Subcutaneous abdominal adipose tissue (tissue), 5 donors: ENCODE results near the gene SMYD5.

Source experiments
- H3K27ac ChIP-seq: one replicate; pipeline ENCODE4 v1.7.0; 2013; ENCODE audit warnings: low read depth, mild to moderate bottlenecking, inconsistent platforms, low read length, moderate library complexity
- H3K27me3 ChIP-seq, 5 donors: one replicate each; pipeline ENCODE4 v1.7.0; 2013; ENCODE audit warnings: low read length in 5 of 5, inconsistent platforms in 1 of 5; ENCODE audit not compliant: control insufficient read depth in 5 of 5, insufficient read depth in 4 of 5
- H3K36me3 ChIP-seq, 5 donors: one replicate each; pipeline ENCODE4 v1.7.0; 2013; ENCODE audit warnings: low read length in 5 of 5; ENCODE audit not compliant: control insufficient read depth in 5 of 5, insufficient read depth in 5 of 5
- H3K4me1 ChIP-seq, 5 donors: one replicate each; pipeline ENCODE4 v1.7.0; 2013; ENCODE audit warnings: low read length in 5 of 5, mild to moderate bottlenecking in 3 of 5, moderate library complexity in 1 of 5; ENCODE audit not compliant: control insufficient read depth in 5 of 5, insufficient read depth in 5 of 5
- H3K4me3 ChIP-seq, 5 donors: one replicate each; pipeline ENCODE4 v1.7.0; 2013; ENCODE audit warnings: low read length in 5 of 5, low read depth in 1 of 5
- H3K9ac ChIP-seq, 5 donors: one replicate each; pipeline ENCODE4 v1.7.0; 2013; ENCODE audit warnings: low read length in 5 of 5, mild to moderate bottlenecking in 4 of 5, moderate library complexity in 3 of 5
- H3K9me3 ChIP-seq, 5 donors: one replicate each; pipeline ENCODE4 v1.7.0; 2013; ENCODE audit warnings: low read length in 5 of 5; ENCODE audit not compliant: control insufficient read depth in 5 of 5
- donor health status: healthy.
- donor health status: healthy.
- donor health status: healthy.
- donor health status: healthy.
- donor health status: healthy.

SMYD5 gene

DNA sequence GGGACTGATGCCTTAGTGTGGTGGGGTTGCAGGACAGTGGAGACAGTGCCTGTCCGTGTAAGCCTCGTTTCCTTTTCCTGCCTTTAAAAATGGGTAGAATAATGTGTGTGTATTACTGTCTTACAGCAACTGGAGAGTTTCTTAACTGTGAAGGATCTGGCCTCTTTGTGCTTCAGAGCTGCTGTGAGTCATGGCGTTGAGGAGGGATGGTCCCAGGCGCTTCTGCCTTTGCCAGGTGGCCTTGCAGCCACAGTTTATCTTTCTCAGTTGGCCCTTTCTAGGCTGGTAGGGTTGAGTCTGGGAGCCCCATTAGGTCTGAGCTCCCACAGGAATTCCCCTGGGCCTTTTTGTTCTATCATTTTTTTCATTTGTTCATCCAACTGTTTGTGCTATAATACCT is 9.8 kb downstream of the SMYD5 start:
- no peak overlapping the region for H3K27ac ChIP-seq
- no peak overlapping the region for H3K4me3 ChIP-seq
- H3K9ac ChIP-seq, result no peak overlapping the region
- H3K36me3 ChIP-seq, result peaks cover 0 to 98% (median 89%) of the 10 kb centered on the region in 5 donors
- H3K9me3 ChIP-seq, result no peaks in the 10 kb centered on the region
- H3K27me3 ChIP-seq, result no peaks in the 10 kb centered on the region
- H3K4me1 ChIP-seq, result peaks cover 0 to 9% (median 4%) of the 10 kb centered on the region in 5 donors

DNA sequence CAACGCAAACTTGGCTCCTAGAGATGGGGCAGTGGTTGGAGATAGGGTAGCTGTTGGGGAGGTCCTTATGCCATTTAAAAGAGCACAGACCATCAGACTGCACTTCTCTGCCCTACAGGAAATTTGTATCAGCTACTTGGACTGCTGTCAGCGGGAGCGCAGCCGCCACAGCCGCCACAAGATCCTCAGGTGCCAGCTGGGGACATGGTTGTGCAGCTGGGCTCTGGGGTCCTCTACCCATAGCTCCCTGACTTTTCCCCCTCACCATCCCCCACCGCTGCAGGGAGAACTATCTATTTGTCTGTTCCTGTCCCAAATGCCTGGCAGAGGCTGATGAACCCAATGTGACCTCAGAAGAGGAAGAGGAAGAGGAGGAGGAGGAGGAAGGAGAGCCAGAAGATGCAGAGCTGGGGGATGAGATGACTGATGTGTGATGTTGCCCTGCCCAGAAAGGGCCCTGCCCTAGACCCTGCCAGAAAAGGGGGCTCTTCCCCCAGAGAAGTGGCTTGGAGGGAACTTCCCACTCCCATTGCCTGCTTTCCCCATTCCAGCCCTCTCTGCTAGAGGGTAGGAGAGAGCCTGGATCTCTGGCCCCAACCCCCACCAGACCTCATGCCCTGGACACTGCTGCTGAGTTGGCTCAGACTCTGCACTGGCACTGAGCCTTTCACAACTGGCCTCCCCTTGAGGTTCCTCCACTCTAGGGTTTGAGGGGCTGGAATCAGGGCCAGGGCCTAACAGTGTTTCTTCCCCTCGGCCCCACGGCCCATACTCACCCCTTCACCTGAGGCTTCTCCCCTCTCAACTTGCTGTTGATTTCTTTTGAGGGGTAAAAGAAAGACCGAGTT is 11.7 kb downstream of the SMYD5 start:
- Histone ChIP-seq H3K9me3 (no peaks in the 10 kb centered on the region), H3K36me3 (peaks cover 0 to 95% (median 87%) of the 10 kb centered on the region in 5 donors), H3K27ac (no peak overlapping the region), H3K4me3 (no peak overlapping the region), H3K9ac (no peak overlapping the region), H3K4me1 (peaks cover 0 to 9% (median 4%) of the 10 kb centered on the region in 5 donors), H3K27me3 (no peaks in the 10 kb centered on the region)

- Histone ChIP-seq H3K9ac (no peak overlapping the region), H3K27ac (no peak overlapping the region), H3K36me3 (peaks cover 0 to 81% (median 75%) of the 10 kb centered on the region in 5 donors), H3K4me1 (peaks cover 0 to 9% (median 4%) of the 10 kb centered on the region in 5 donors), H3K9me3 (no peaks in the 10 kb centered on the region), H3K27me3 (no peaks in the 10 kb centered on the region), H3K4me3 (no peak overlapping the region)
These were observed 13.0 kb downstream of the SMYD5 start for GRCh38 chr2:73227086-73227485.

DNA sequence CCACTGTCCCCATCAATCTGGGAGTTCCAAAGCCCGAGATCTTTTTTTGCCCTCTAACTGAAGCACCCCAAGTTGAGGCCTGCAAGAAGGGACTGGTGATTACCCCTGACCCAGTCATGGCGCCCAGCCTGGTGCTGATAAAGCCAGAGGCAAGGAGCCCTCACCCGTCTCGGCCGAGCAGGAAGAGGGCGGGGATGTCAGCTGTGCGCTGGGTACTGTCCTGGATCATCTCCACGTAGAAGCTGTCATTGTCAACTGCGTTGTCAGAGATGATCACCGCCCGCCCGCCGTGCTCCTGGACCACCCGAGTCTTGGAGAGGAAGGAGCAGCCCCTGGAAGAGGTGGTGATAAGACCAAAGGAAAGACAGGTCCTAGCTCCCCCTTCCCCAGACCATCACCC is 14.6 kb downstream of the SMYD5 start:
- peaks cover 5 to 21% (median 15%) of the 10 kb centered on the region in 5 donors for H3K4me1 ChIP-seq
- H3K9ac ChIP-seq, result no peak overlapping the region
- no peak overlapping the region for H3K27ac ChIP-seq
- H3K36me3 ChIP-seq, result peaks cover 0 to 66% (median 59%) of the 10 kb centered on the region in 5 donors
- H3K27me3 ChIP-seq, result no peaks in the 10 kb centered on the region
- H3K4me3 ChIP-seq, result no peak overlapping the region
- no peaks in the 10 kb centered on the region for H3K9me3 ChIP-seq

- no peaks in the 10 kb centered on the region for H3K9me3 ChIP-seq
These were observed 18.5 kb downstream of the SMYD5 start for GRCh38 chr2:73232403-73233153.

GRCh38 chr2:73233154-73233931 is 19.3 kb downstream of the SMYD5 start, which contains the start of gene PRADC1:
PRADC1 (minus strand) TSS chr2:73233239; CDS start chr2:73233160, 79 bp downstream.
- Histone ChIP-seq H3K9me3 (no peaks in the 10 kb centered on the region), H3K4me3 (peak within 1 kb of the TSS; percentile 73 to 99 (median 97)), H3K4me1 (peaks cover 13 to 43% (median 34%) of the 10 kb centered on the region in 5 donors), H3K27ac (peak within 1 kb of the TSS; percentile 94), H3K36me3 (peaks cover 0 to 22% (median 18%) of the 10 kb centered on the region in 5 donors), H3K9ac (peak within 1 kb of the TSS; percentile 82 to 98 (median 91)), H3K27me3 (no peaks in the 10 kb centered on the region)

More at GRCh38 chr2:73232403-73233153, 18.5 kb downstream of the SMYD5 start:
- peak overlapping the region; percentile 46 for H3K27ac ChIP-seq
- no peaks in the 10 kb centered on the region for H3K27me3 ChIP-seq
- peaks cover 0 to 29% (median 26%) of the 10 kb centered on the region in 5 donors for H3K36me3 ChIP-seq
- H3K4me1 ChIP-seq, result peaks cover 13 to 41% (median 34%) of the 10 kb centered on the region in 5 donors
- peak overlapping the region; percentile 58 to 97 (median 65) for H3K9ac ChIP-seq
- H3K4me3 ChIP-seq, result peak overlapping the region; percentile 73 to 97 (median 97)

DNA sequence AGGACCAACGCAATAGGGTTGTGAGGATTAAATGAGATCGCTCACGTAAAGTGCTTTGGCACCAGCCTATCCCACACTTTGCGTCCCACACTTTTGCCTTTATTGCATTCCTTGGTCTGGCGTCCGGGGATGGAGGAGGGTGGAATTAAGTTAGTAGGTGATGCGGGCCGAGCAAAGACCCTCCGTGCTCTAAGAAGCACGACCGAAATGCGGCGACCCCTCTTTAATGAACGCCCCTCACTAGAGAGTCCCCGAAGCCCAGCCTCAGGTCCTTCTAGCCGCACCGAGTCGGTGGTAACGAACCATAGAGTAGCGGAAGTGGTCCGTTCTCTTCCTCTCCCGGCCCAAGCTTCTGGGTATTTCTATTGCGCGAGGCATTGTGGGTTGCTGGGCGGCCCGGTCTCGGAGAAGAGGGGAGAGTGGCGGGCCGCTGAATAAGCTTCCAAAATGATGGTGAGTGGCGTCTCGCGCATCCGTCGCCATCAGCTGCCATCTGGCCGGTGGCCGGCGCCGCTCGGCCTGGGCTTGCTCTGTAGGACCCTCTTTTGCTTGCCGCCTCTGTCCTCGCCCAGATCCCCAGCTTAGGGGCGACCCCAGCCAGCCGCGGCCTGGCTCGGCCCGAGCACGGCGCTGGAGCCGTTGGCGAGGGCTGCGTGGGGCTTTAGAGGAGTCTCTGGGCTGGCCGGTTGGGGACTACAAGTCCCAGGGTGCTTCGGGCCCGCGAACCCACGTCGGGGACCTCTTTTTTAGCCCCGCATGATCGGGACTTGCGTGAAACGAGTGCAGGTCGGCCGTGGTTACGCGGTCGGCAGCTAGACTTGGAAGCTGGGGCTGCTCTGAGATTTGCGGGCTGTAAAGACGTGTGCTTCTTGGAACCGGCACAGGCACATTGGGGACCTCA is 20.1 kb downstream of the SMYD5 start, which contains the start of gene CCT7:
Gene CCT7 (plus strand): TSS at position 377 of the 901 bp plus-strand sequence. CDS start 71 bp downstream, at position 448.
- Histone ChIP-seq H3K4me1 (peaks cover 13 to 50% (median 39%) of the 10 kb centered on the region in 5 donors), H3K9ac (peak within 1 kb of the TSS; percentile 82 to 98 (median 91)), H3K4me3 (peak within 1 kb of the TSS; percentile 73 to 99 (median 97)), H3K27me3 (no peaks in the 10 kb centered on the region), H3K36me3 (peaks cover 0 to 22% (median 14%) of the 10 kb centered on the region in 5 donors), H3K27ac (peak within 1 kb of the TSS; percentile 94), H3K9me3 (no peaks in the 10 kb centered on the region)

DNA sequence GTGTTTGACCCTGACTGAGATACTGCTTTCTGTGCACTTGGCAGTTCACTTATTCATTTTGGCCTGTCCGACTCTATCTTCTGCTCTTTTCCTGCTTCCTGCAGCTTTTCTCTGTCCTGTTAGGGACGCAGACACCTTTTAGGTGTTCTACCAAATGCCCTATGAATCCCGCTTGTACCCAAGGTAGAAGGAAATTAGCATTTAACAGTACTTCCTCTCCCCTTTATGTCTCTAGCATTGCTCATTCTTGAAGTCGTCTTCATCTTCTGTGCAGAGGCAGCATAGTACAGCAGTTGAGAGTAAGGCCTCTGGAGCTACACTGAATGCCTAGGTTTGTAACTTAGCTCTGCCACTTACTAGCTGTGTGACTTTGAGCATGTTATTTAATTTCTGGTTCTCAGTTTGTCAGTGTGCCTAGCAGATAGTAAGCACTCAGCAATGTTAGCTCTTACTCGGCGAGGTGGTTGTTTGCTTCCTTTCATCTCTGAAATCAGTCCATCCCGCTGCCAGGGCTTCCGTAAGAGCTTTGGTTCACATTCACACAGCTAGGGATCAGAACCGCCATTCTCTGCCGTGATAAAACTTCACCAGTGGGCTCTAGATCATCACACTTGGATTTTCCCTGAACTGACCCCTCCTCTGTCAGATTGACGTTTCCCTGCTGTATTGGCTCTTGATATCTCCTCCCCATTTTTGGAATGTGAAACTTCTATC is 21.4 kb downstream of the SMYD5 start:
- H3K9ac ChIP-seq, result peak overlapping the region; percentile 64 to 98 (median 88)
- H3K4me1 ChIP-seq, result peaks cover 13 to 55% (median 44%) of the 10 kb centered on the region in 5 donors
- H3K9me3 ChIP-seq, result no peaks in the 10 kb centered on the region
- peaks cover 3 to 21% (median 14%) of the 10 kb centered on the region in 5 donors for H3K36me3 ChIP-seq
- no peaks in the 10 kb centered on the region for H3K27me3 ChIP-seq
- H3K27ac ChIP-seq, result peak overlapping the region; percentile 94
- peak overlapping the region; percentile 73 to 99 (median 97) for H3K4me3 ChIP-seq
